Measurements from ENCODE around the gene AGAP1. TPM values are rescaled to one million over a fixed set of nuclear protein-coding genes. Genes with fewer than 3 reads are reported as not detected.

Gene AGAP1
- polyA plus RNA-seq, 1 donor from 2014 or later = 17.4 TPM

DNA sequence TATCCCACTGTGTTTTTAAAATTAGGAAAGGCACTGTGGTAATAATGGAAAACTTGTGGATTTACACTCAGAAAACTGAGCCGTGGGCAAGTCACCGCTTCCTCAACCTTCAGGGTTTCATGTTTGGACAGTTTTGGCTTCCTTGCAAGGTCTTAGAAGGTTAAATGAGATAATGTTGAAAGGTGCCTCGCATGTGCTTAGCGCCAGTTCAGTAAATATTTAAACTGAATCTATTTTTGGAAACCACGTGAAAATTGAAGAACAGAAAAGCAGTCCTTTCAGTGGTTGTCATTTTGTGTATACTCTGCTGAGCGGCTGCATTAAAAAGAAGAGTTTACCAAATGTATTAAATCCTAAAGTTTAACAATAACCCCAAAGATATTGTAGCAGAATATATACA is 15.2 kb upstream of the AGAP1 start:
- H3K4me3 ChIP-seq (ENCODE audit: low read length) = no peak overlapping the region
- H4K20me1 ChIP-seq (ENCODE audit: insufficient read depth) = no peaks in the 10 kb centered on the region
- H3K27ac ChIP-seq (ENCODE audit: low read length) = no peak overlapping the region
- no peak overlapping the region for H2AFZ ChIP-seq (ENCODE audit: low read depth, low read length)
- H3K9me2 ChIP-seq (ENCODE audit: insufficient read depth, low read length) = no peaks in the 10 kb centered on the region
- no peaks in the 10 kb centered on the region for H3K27me3 ChIP-seq (ENCODE audit: insufficient read depth, low read depth, low read length)
- TF ChIP-seq EP300 (conservative IDR thresholded peaks at IDR 0.05; ENCODE audit: poor library complexity, severe bottlenecking) (no peak), TAF1 (IDR thresholded peaks at IDR 0.05; ENCODE audit: low read depth) (no peak), SMC3 (conservative IDR thresholded peaks at IDR 0.05; ENCODE audit: poor library complexity) (no peak), MXI1 (conservative IDR thresholded peaks at IDR 0.05; ENCODE audit: poor library complexity, severe bottlenecking) (no peak), RAD21 (conservative IDR thresholded peaks at IDR 0.05) (no peak), POLR2AphosphoS5 (IDR thresholded peaks at IDR 0.05) (no peak), EZH2 (IDR thresholded peaks at IDR 0.05; ENCODE audit: borderline replicate concordance, insufficient read depth, low read length, poor library complexity, severe bottlenecking) (no peak)
- TF ChIP-seq, protein P1, sequence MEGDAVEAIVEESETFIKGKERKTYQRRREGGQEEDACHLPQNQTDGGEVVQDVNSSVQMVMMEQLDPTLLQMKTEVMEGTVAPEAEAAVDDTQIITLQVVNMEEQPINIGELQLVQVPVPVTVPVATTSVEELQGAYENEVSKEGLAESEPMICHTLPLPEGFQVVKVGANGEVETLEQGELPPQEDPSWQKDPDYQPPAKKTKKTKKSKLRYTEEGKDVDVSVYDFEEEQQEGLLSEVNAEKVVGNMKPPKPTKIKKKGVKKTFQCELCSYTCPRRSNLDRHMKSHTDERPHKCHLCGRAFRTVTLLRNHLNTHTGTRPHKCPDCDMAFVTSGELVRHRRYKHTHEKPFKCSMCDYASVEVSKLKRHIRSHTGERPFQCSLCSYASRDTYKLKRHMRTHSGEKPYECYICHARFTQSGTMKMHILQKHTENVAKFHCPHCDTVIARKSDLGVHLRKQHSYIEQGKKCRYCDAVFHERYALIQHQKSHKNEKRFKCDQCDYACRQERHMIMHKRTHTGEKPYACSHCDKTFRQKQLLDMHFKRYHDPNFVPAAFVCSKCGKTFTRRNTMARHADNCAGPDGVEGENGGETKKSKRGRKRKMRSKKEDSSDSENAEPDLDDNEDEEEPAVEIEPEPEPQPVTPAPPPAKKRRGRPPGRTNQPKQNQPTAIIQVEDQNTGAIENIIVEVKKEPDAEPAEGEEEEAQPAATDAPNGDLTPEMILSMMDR (IDR thresholded peaks at IDR 0.05; ENCODE audit: poor library complexity, severe bottlenecking) = no peak
- TF ChIP-seq, protein P2, sequence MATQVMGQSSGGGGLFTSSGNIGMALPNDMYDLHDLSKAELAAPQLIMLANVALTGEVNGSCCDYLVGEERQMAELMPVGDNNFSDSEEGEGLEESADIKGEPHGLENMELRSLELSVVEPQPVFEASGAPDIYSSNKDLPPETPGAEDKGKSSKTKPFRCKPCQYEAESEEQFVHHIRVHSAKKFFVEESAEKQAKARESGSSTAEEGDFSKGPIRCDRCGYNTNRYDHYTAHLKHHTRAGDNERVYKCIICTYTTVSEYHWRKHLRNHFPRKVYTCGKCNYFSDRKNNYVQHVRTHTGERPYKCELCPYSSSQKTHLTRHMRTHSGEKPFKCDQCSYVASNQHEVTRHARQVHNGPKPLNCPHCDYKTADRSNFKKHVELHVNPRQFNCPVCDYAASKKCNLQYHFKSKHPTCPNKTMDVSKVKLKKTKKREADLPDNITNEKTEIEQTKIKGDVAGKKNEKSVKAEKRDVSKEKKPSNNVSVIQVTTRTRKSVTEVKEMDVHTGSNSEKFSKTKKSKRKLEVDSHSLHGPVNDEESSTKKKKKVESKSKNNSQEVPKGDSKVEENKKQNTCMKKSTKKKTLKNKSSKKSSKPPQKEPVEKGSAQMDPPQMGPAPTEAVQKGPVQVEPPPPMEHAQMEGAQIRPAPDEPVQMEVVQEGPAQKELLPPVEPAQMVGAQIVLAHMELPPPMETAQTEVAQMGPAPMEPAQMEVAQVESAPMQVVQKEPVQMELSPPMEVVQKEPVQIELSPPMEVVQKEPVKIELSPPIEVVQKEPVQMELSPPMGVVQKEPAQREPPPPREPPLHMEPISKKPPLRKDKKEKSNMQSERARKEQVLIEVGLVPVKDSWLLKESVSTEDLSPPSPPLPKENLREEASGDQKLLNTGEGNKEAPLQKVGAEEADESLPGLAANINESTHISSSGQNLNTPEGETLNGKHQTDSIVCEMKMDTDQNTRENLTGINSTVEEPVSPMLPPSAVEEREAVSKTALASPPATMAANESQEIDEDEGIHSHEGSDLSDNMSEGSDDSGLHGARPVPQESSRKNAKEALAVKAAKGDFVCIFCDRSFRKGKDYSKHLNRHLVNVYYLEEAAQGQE (IDR thresholded peaks at IDR 0.05; ENCODE audit: borderline replicate concordance) = no peak
- no peaks in the 10 kb centered on the region for H3F3A ChIP-seq (ENCODE audit: insufficient read depth, low read length, poor library complexity, severe bottlenecking)
- H3K4me2 ChIP-seq (ENCODE audit: low read length) = no peak overlapping the region
- no peaks in the 10 kb centered on the region for H3K36me3 ChIP-seq (ENCODE audit: insufficient read depth, low read length)
- H3K9me3 ChIP-seq (ENCODE audit: low read length) = no peaks in the 10 kb centered on the region
- no peak overlapping the region for H3K9ac ChIP-seq (ENCODE audit: low read length)
- H3K79me2 ChIP-seq (replicated peaks; ENCODE audit: insufficient read depth, low read length) = no peaks in the 10 kb centered on the region

DNA sequence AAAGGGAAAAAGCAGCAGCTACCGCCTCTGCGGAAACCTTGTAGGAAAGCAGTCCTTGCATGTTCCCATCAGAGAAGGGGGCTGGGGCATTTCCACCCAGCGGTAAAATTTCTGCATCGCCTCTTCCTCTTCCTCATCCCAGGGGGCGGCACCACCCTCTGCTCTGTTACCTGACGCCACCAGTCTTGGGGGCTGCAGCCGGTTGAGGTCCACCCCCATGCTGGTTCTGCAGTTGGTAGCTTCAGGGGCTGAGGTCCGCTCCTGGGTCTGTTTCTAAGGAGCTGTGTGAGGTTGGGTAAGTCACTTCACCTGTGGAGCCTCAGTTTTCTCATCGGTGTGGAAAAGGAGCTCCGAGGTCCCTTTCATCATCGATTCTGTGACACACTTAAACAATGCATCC is 14.2 kb upstream of the AGAP1 start:
- Histone ChIP-seq H3K27me3 (ENCODE audit: insufficient read depth, low read depth, low read length) (no peaks in the 10 kb centered on the region), H4K20me1 (ENCODE audit: insufficient read depth) (no peaks in the 10 kb centered on the region), H3K9me3 (ENCODE audit: low read length) (no peaks in the 10 kb centered on the region), H3K27ac (ENCODE audit: low read length) (no peak overlapping the region), H3K4me2 (ENCODE audit: low read length) (no peak overlapping the region), H3K79me2 (replicated peaks; ENCODE audit: insufficient read depth, low read length) (no peaks in the 10 kb centered on the region), H3K9me2 (ENCODE audit: insufficient read depth, low read length) (no peaks in the 10 kb centered on the region), H3K36me3 (ENCODE audit: insufficient read depth, low read length) (no peaks in the 10 kb centered on the region), H3K9ac (ENCODE audit: low read length) (no peak overlapping the region), H2AFZ (ENCODE audit: low read depth, low read length) (no peak overlapping the region), H3K4me3 (ENCODE audit: low read length) (no peak overlapping the region), H3F3A (ENCODE audit: insufficient read depth, low read length, poor library complexity, severe bottlenecking) (no peaks in the 10 kb centered on the region)
- TF ChIP-seq, protein P2 (IDR thresholded peaks at IDR 0.05; ENCODE audit: borderline replicate concordance) = no peak
- no peak for TF ChIP-seq EZH2 (IDR thresholded peaks at IDR 0.05; ENCODE audit: borderline replicate concordance, insufficient read depth, low read length, poor library complexity, severe bottlenecking)
- TF ChIP-seq, protein P1 (IDR thresholded peaks at IDR 0.05; ENCODE audit: poor library complexity, severe bottlenecking) = no peak
- TF ChIP-seq SMC3 (conservative IDR thresholded peaks at IDR 0.05; ENCODE audit: poor library complexity) = no peak
- TF ChIP-seq RAD21 (conservative IDR thresholded peaks at IDR 0.05) = no peak
- no peak for TF ChIP-seq POLR2AphosphoS5 (IDR thresholded peaks at IDR 0.05)
- TF ChIP-seq TAF1 (IDR thresholded peaks at IDR 0.05; ENCODE audit: low read depth) = no peak
- no peak for TF ChIP-seq EP300 (conservative IDR thresholded peaks at IDR 0.05; ENCODE audit: poor library complexity, severe bottlenecking)
- no peak for TF ChIP-seq MXI1 (conservative IDR thresholded peaks at IDR 0.05; ENCODE audit: poor library complexity, severe bottlenecking)

All from neural cell (in vitro differentiated cells).